ENCODE data around the gene TCF7L1.

TCF7L1 gene

GRCh38 chr2:85234868-85235267 lies 101.7 kb downstream of the TCF7L1 start:
- no peaks in the 10 kb centered on the region for H3K36me3 ChIP-seq (replicated peaks; ENCODE audit: low read depth, low read length)
- no peak overlapping the region for H2AFZ ChIP-seq (ENCODE audit: low read depth, low read length)
- no peak overlapping the region for H3K27ac ChIP-seq (ENCODE audit: low read length)
- no peaks in the 10 kb centered on the region for H3K27me3 ChIP-seq (ENCODE audit: low read depth, low read length)
- no peaks in the 10 kb centered on the region for H3K4me1 ChIP-seq (ENCODE audit: low read length)
- no peak for TF ChIP-seq CTCF (IDR thresholded peaks at IDR 0.05; ENCODE audit: low read depth, low read length)
- TF ChIP-seq EZH2phosphoT487 (IDR thresholded peaks at IDR 0.05; ENCODE audit: low read depth) = no peak
- H3K9ac ChIP-seq (ENCODE audit: low read length) = no peak overlapping the region
- no peaks in the 10 kb centered on the region for H3K9me3 ChIP-seq (ENCODE audit: insufficient read depth, low read length)
- no peak overlapping the region for H3K4me3 ChIP-seq (ENCODE audit: low read length)
- no peaks in the 10 kb centered on the region for H3K79me2 ChIP-seq (ENCODE audit: low read length)
- H4K20me1 ChIP-seq (ENCODE audit: insufficient read depth, low read length) = no peaks in the 10 kb centered on the region
- H3K4me2 ChIP-seq (ENCODE audit: low read length) = no peak overlapping the region

GRCh38 chr2:85235281-85235680 lies 102.1 kb downstream of the TCF7L1 start:
- Histone ChIP-seq H4K20me1 (ENCODE audit: insufficient read depth, low read length) (no peaks in the 10 kb centered on the region), H3K27ac (ENCODE audit: low read length) (no peak overlapping the region), H2AFZ (ENCODE audit: low read depth, low read length) (no peak overlapping the region), H3K36me3 (replicated peaks; ENCODE audit: low read depth, low read length) (no peaks in the 10 kb centered on the region), H3K4me1 (ENCODE audit: low read length) (no peaks in the 10 kb centered on the region), H3K9ac (ENCODE audit: low read length) (no peak overlapping the region), H3K9me3 (ENCODE audit: insufficient read depth, low read length) (no peaks in the 10 kb centered on the region), H3K27me3 (ENCODE audit: low read depth, low read length) (no peaks in the 10 kb centered on the region), H3K4me2 (ENCODE audit: low read length) (no peak overlapping the region), H3K4me3 (ENCODE audit: low read length) (no peak overlapping the region), H3K79me2 (ENCODE audit: low read length) (no peaks in the 10 kb centered on the region)
- TF ChIP-seq EZH2phosphoT487 (IDR thresholded peaks at IDR 0.05; ENCODE audit: low read depth) (no peak), CTCF (IDR thresholded peaks at IDR 0.05; ENCODE audit: low read depth, low read length) (no peak)

- Histone ChIP-seq H3K4me3 (ENCODE audit: low read length) (no peak overlapping the region), H4K20me1 (ENCODE audit: insufficient read depth, low read length) (no peaks in the 10 kb centered on the region), H3K79me2 (ENCODE audit: low read length) (no peaks in the 10 kb centered on the region), H3K4me2 (ENCODE audit: low read length) (no peak overlapping the region), H3K36me3 (replicated peaks; ENCODE audit: low read depth, low read length) (no peaks in the 10 kb centered on the region), H3K27me3 (ENCODE audit: low read depth, low read length) (no peaks in the 10 kb centered on the region), H3K4me1 (ENCODE audit: low read length) (no peaks in the 10 kb centered on the region), H2AFZ (ENCODE audit: low read depth, low read length) (no peak overlapping the region), H3K9ac (ENCODE audit: low read length) (no peak overlapping the region), H3K9me3 (ENCODE audit: insufficient read depth, low read length) (no peaks in the 10 kb centered on the region), H3K27ac (ENCODE audit: low read length) (no peak overlapping the region)
- TF ChIP-seq CTCF (IDR thresholded peaks at IDR 0.05; ENCODE audit: low read depth, low read length) (no peak), EZH2phosphoT487 (IDR thresholded peaks at IDR 0.05; ENCODE audit: low read depth) (no peak)
Observed at GRCh38 chr2:85236084-85236483, 102.9 kb downstream of the TCF7L1 start.

- H4K20me1 ChIP-seq (ENCODE audit: insufficient read depth, low read length) = no peaks in the 10 kb centered on the region
- H2AFZ ChIP-seq (ENCODE audit: low read depth, low read length) = no peak overlapping the region
- H3K4me2 ChIP-seq (ENCODE audit: low read length) = no peak overlapping the region
- H3K27ac ChIP-seq (ENCODE audit: low read length) = no peak overlapping the region
- H3K9ac ChIP-seq (ENCODE audit: low read length) = no peak overlapping the region
- H3K4me3 ChIP-seq (ENCODE audit: low read length) = no peak overlapping the region
- TF ChIP-seq CTCF (IDR thresholded peaks at IDR 0.05; ENCODE audit: low read depth, low read length) (no peak), EZH2phosphoT487 (IDR thresholded peaks at IDR 0.05; ENCODE audit: low read depth) (no peak)
- no peaks in the 10 kb centered on the region for H3K9me3 ChIP-seq (ENCODE audit: insufficient read depth, low read length)
- H3K79me2 ChIP-seq (ENCODE audit: low read length) = no peaks in the 10 kb centered on the region
- H3K27me3 ChIP-seq (ENCODE audit: low read depth, low read length) = no peaks in the 10 kb centered on the region
- no peaks in the 10 kb centered on the region for H3K36me3 ChIP-seq (replicated peaks; ENCODE audit: low read depth, low read length)
- no peaks in the 10 kb centered on the region for H3K4me1 ChIP-seq (ENCODE audit: low read length)
Observed at GRCh38 chr2:85237849-85238565, 104.8 kb downstream of the TCF7L1 start.
